Thymus (tissue), 11 donors: ENCODE data around the gene FREM2. TPM values are rescaled to one million over a fixed set of nuclear protein-coding genes. Genes with fewer than 3 reads are reported as not detected.

Source experiments
- DNase-seq, 9 donors: peaks; one replicate each; pipeline ENCODE4 v3.0.0-alpha.2; 2013; ENCODE audit warnings: low spot score in 9 of 9, low read depth in 6 of 9, missing footprints in 1 of 9
- H3K27ac ChIP-seq, 2 donors: one replicate each; pipeline ENCODE4 v1.5.1; 2013; ENCODE audit warnings: control low read depth in 1 of 2, low read depth in 1 of 2, low read length in 1 of 2, mild to moderate bottlenecking in 1 of 2, moderate library complexity in 1 of 2
- H3K27me3 ChIP-seq, 2 donors: one replicate each; pipeline ENCODE4 v1.5.1; 2013; ENCODE audit warnings: low read length in 1 of 2; ENCODE audit not compliant: control insufficient read depth in 2 of 2, insufficient read depth in 1 of 2
- H3K36me3 ChIP-seq, 2 donors: one replicate each; pipeline ENCODE4 v1.5.1; 2013; ENCODE audit warnings: low read length in 1 of 2, mild to moderate bottlenecking in 1 of 2, moderate library complexity in 1 of 2; ENCODE audit not compliant: control insufficient read depth in 2 of 2, insufficient read depth in 2 of 2
- H3K4me1 ChIP-seq, 2 donors: one replicate each; pipeline ENCODE4 v1.5.1; 2013; ENCODE audit warnings: low read length in 2 of 2; ENCODE audit not compliant: control insufficient read depth in 2 of 2, insufficient read depth in 2 of 2
- H3K4me3 ChIP-seq, 2 donors: one replicate each; pipeline ENCODE4 v1.5.1; 2013; ENCODE audit warnings: low read length in 2 of 2, control low read depth in 1 of 2, mild to moderate bottlenecking in 1 of 2
- H3K9me3 ChIP-seq, 2 donors: one replicate each; pipeline ENCODE4 v1.5.1; 2013; ENCODE audit warnings: low read length in 1 of 2, mild to moderate bottlenecking in 1 of 2; ENCODE audit not compliant: control insufficient read depth in 2 of 2, insufficient read depth in 1 of 2
- WGBS: extraction: QIAGEN DNeasy Blood & Tissue Kit; methylation state at CpG from one replicate; pipeline ENCODE4 v1.1.7; 2013; 5-methylcytosine and 5-hydroxymethylcytosine counted together
- polyA plus RNA-seq: library from polyadenylated mRNA; stranded (reverse); fragments of 200-250 nt; gene quantifications from one replicate; pipeline ENCODE4 v1.2.3, GENCODE V29; 2013
- total RNA-seq: library from RNA; stranded (reverse); fragments of 120-200 nt; gene quantifications from one replicate; pipeline ENCODE4 v1.2.4, GENCODE V29; 2013
- donor health status: healthy.

FREM2 gene
- total and polyA plus RNA-seq, 2 donors = 0.16 to 1.9 TPM

DNA sequence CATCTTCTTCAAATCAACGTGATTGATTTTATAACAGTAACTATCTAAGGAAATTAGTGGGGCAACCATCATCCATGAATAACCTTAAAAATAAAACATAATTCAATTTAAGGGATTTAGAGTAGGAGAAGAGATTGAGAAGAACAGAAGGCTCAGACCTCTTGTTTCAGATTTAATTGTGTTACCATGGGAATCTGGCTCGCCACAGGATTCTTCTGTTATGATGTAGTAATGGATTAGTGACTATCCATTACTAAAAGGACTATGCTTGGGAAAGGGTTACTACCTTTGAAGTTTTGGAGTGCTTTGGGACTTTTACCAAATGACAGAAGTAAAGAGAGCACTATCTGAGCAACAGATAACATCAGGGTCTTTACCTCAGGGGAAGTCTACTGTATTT is 13.2 kb downstream of the FREM2 start:
- H3K27me3 ChIP-seq = no peaks in the 10 kb centered on the region
- no peak overlapping the region for H3K27ac ChIP-seq
- no peaks in the 10 kb centered on the region for H3K9me3 ChIP-seq
- H3K36me3 ChIP-seq = no peaks in the 10 kb centered on the region
- no peak for DNase-seq
- no peak overlapping the region for H3K4me3 ChIP-seq
- 95% methylated on average over 2 of the region's 2 CpGs for WGBS
- H3K4me1 ChIP-seq = no peaks in the 10 kb centered on the region

DNA sequence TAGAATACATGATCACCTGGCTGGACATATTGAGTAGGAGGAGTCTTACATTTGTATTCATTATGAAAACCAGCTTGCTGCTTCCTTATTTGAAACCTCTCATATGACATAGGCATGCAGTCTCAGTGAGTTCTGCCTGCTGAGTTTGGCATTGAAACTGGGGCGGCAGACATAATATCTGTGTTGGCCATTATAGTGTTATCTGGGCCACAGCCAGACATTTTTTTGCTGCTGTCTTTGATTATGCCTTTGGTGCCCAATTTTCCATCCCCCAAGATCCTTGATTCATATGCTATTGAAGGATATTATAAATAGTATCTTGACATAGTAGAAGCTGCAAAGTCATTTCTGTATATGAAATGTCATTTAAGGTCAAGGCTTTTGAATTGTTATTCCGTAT is 15.8 kb downstream of the FREM2 start:
- Histone ChIP-seq H3K27ac (no peak overlapping the region), H3K4me1 (no peaks in the 10 kb centered on the region), H3K36me3 (no peaks in the 10 kb centered on the region), H3K4me3 (no peak overlapping the region), H3K27me3 (no peaks in the 10 kb centered on the region), H3K9me3 (no peaks in the 10 kb centered on the region)
- no peak for DNase-seq
- WGBS = 97% methylated on average over 2 of the region's 2 CpGs

DNA sequence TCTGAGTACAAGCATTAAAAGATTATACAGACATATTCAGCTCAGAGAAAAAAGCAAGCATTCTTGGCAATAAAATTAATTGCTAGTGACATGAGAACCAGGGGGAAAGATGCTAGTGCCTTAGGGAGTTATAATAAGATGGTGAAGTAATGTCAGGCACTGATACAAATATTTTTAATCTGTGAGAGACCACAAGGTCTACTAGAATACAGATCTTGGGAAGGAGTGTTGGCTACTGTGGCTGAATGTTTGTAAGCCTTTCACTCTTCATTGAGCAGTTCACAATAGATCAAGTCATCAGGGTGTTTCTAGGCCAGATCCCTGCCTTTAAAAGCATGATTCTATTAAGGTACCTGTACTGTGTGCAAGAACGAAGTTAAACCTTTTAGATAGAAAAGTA is 16.4 kb downstream of the FREM2 start:
- no peak overlapping the region for H3K4me3 ChIP-seq
- no peaks in the 10 kb centered on the region for H3K4me1 ChIP-seq
- no peak for DNase-seq
- no peaks in the 10 kb centered on the region for H3K27me3 ChIP-seq
- 85% methylated on average over 1 of the region's 1 CpG for WGBS
- H3K36me3 ChIP-seq = no peaks in the 10 kb centered on the region
- no peaks in the 10 kb centered on the region for H3K9me3 ChIP-seq
- H3K27ac ChIP-seq = no peak overlapping the region

DNA sequence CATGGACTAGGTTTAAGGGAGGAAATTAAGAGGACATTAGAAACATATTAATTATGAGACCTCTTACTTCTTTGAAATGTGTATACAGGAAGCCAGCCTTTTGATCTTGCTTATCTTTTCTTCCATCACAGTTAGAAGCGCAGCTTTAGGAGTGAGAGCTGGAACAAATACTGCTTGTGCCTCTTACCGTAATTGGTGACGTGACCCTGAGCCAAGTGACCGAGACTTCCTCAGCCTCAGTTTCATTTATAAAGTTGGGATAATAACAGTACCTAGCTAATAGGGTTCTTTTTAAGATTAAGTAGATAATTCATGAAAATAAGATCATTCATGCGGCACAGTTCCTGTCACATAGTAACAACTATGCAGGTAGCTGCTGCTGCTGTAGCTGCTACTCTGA is 18.5 kb downstream of the FREM2 start:
- DNase-seq = no peak
- Histone ChIP-seq H3K36me3 (no peaks in the 10 kb centered on the region), H3K27me3 (no peaks in the 10 kb centered on the region), H3K4me1 (no peaks in the 10 kb centered on the region), H3K9me3 (no peaks in the 10 kb centered on the region), H3K4me3 (no peak overlapping the region), H3K27ac (no peak overlapping the region)
- WGBS = 86% methylated on average over 5 of the region's 5 CpGs

DNA sequence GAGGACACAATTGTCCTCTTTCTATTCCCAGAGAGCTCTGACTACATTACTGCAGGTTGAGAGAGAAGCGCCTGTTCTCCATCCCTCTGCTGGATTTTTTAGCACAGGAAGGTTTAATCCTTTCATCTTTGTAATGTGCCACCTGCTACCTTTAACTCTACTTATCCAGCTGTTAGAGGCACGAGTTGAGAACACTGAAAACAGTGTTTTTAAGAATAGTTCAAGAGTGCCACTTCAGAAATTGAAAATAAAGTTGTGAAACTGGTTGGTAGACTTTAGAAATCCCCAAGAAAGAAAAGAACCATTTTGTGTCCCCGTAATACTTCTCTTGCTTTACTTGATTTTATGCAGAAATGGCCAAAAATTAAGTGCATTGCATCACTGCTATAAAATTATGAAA is 20.6 kb downstream of the FREM2 start:
- 85% methylated on average over 3 of the region's 3 CpGs for WGBS
- Histone ChIP-seq H3K4me1 (no peaks in the 10 kb centered on the region), H3K9me3 (no peaks in the 10 kb centered on the region), H3K4me3 (no peak overlapping the region), H3K27ac (no peak overlapping the region), H3K36me3 (no peaks in the 10 kb centered on the region), H3K27me3 (no peaks in the 10 kb centered on the region)
- DNase-seq = no peak

DNA sequence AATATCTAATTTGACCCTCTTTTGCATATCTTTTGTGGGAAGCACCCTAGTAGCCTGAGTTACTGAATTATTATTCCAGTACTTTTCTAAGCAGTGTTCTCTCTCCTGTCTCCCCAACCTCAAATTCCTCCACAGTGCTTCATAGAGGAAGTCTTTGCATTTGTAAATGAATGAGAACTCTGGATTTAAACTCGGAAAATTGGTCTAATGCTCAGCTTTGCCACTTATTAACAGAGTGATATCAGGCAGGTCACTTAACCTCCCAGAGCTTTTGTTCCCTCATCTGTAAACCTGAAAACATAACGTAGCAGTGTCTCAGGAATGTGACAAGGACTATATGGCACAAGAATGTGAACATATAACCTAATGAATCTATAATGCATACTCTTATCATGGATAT is 26.2 kb downstream of the FREM2 start:
- no peaks in the 10 kb centered on the region for H3K27me3 ChIP-seq
- 86% methylated on average over 2 of the region's 2 CpGs for WGBS
- no peak overlapping the region for H3K27ac ChIP-seq
- H3K4me3 ChIP-seq = no peak overlapping the region
- H3K4me1 ChIP-seq = no peaks in the 10 kb centered on the region
- H3K9me3 ChIP-seq = no peaks in the 10 kb centered on the region
- DNase-seq = no peak
- no peaks in the 10 kb centered on the region for H3K36me3 ChIP-seq

DNA sequence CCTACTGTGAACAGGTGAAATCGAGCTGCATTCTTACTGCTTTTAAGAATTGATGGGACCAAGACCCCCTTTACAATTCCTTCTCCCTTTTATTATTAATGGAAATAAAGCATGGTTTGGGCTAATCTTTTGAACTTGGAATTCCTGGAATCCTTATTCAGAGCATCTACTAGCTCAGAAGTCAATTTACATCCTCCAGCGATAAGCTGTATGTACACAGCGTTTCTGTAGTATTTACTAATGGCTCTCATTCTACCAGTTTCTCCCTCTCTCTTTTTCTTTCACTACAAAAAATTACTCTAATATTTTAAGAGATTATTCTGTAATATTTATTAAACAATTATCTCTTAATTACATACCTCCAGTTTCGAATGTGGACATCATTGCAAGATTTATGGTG is 31.5 kb downstream of the FREM2 start:
- no peaks in the 10 kb centered on the region for H3K36me3 ChIP-seq
- no peak overlapping the region for H3K4me3 ChIP-seq
- H3K9me3 ChIP-seq = no peaks in the 10 kb centered on the region
- WGBS = 93% methylated on average over 4 of the region's 4 CpGs
- H3K27ac ChIP-seq = no peak overlapping the region
- H3K27me3 ChIP-seq = no peaks in the 10 kb centered on the region
- DNase-seq = no peak
- no peaks in the 10 kb centered on the region for H3K4me1 ChIP-seq

DNA sequence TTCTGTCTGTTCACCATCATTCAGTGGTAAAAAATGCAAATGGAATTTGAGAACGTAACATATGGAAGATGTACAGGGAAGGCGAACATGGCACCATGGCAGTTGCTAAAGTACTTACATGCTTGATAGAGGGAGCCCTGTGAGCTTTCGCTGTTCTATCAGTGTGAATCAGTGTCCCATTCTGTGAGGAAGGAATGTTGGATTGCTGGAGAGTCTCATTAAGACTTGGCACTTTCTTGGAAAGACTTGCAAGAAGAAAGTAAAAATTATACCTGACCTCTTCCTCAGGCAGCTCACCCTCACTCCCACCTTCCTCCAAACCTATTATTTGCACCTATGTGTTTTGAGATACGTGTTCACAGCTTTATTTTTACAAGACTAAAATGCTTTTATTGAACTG is 43.5 kb downstream of the FREM2 start:
- WGBS = 80% methylated on average over 4 of the region's 4 CpGs
- no peaks in the 10 kb centered on the region for H3K27me3 ChIP-seq
- H3K9me3 ChIP-seq = no peaks in the 10 kb centered on the region
- H3K4me3 ChIP-seq = no peak overlapping the region
- no peaks in the 10 kb centered on the region for H3K36me3 ChIP-seq
- H3K27ac ChIP-seq = no peak overlapping the region
- DNase-seq = no peak
- no peaks in the 10 kb centered on the region for H3K4me1 ChIP-seq

DNA sequence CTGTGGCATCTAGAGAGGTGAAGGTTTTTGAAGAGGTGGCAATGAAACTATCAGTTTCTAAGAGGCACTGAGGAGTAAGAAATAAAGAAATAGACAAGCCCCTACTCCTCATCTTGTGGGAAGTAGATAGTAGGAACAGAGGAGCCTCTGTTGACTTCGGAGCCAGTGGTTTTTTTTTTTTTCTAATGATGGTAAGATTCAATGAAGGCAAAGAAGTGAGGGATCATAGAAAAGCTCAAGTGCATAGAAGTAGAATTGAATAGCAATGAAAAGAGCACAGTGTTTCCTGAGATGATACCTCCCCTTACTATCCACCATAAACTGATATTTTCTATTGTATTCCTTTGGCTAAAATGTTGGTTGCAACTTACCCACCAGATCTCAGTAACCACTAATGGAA is 46.3 kb downstream of the FREM2 start:
- DNase-seq = no peak
- WGBS = 89% methylated on average over 1 of the region's 1 CpG
- no peaks in the 10 kb centered on the region for H3K27me3 ChIP-seq
- no peaks in the 10 kb centered on the region for H3K4me1 ChIP-seq
- H3K36me3 ChIP-seq = no peaks in the 10 kb centered on the region
- H3K4me3 ChIP-seq = no peak overlapping the region
- H3K9me3 ChIP-seq = no peaks in the 10 kb centered on the region
- no peak overlapping the region for H3K27ac ChIP-seq
